Keratinocyte (primary cell): ENCODE data around the gene NEXN. TPM values are rescaled to one million over a fixed set of nuclear protein-coding genes. Genes with fewer than 3 reads are reported as not detected.

Experiments
- DNase-seq: peaks from one replicate; pipeline ENCODE4 v3.0.0-alpha.2; 2011; ENCODE audit warnings: low read depth, missing footprints, low spot score
- FAIRE-seq: peaks from 2 replicates; lab custom pipeline; 2011; peaks lifted over from hg19 to GRCh38; lab: Jason Lieb, UNC
- H2AFZ ChIP-seq: 2 replicates; pipeline ENCODE4 v1.6.0; 2012; ENCODE audit warnings: low read length, control low read depth, inconsistent platforms; ENCODE audit not compliant: control insufficient read depth
- H3K27ac ChIP-seq: 2 replicates; pipeline ENCODE4 v1.5.1; 2011; ENCODE audit warnings: low read length; ENCODE audit not compliant: control insufficient read depth, insufficient read depth
- H3K27me3 ChIP-seq: 3 replicates; pipeline ENCODE4 v1.6.0; 2011; ENCODE audit warnings: low read length; ENCODE audit not compliant: control insufficient read depth, insufficient read depth; ENCODE audit errors: extremely low read depth
- H3K36me3 ChIP-seq, 2 experiments: 2 replicates in 1 of 2; 3 replicates in 1 of 2; pipeline ENCODE4 v1.5.1; 2011; ENCODE audit warnings: low read length in 2 of 2, mild to moderate bottlenecking in 1 of 2; ENCODE audit not compliant: control insufficient read depth in 2 of 2, insufficient read depth in 2 of 2; ENCODE audit errors: extremely low read depth in 1 of 2
- H3K4me1 ChIP-seq: 3 replicates; pipeline ENCODE4 v1.5.1; 2011; ENCODE audit warnings: low read length; ENCODE audit not compliant: control insufficient read depth, insufficient read depth; ENCODE audit errors: extremely low read depth
- H3K4me2 ChIP-seq: 3 replicates; pipeline ENCODE4 v1.6.0; 2011; ENCODE audit warnings: low read depth, low read length; ENCODE audit not compliant: control insufficient read depth, insufficient read depth; ENCODE audit errors: extremely low read depth
- H3K4me3 ChIP-seq, 3 experiments: fragments of 200-600 bp in 1 of 3; sonication (generic) in 1 of 3; 2 replicates in 2 of 3; 3 replicates in 1 of 3; pipeline ENCODE4 v1.5.1; 2011 to 2016; ENCODE audit warnings: low read length in 3 of 3, mild to moderate bottlenecking in 3 of 3, control low read depth in 2 of 3, inconsistent platforms in 1 of 3, low read depth in 1 of 3, mixed read lengths in 1 of 3, mixed run types in 1 of 3, moderate library complexity in 1 of 3; ENCODE audit not compliant: control insufficient read depth in 2 of 3, insufficient read depth in 2 of 3; ENCODE audit errors: extremely low read depth in 1 of 3
- H3K79me2 ChIP-seq: 2 replicates; pipeline ENCODE4 v1.6.0; 2012; ENCODE audit warnings: low read length; ENCODE audit not compliant: control insufficient read depth, insufficient read depth
- H3K9ac ChIP-seq: 3 replicates; pipeline ENCODE4 v1.6.0; 2011; ENCODE audit warnings: low read length; ENCODE audit not compliant: control insufficient read depth, insufficient read depth; ENCODE audit errors: extremely low read depth
- H3K9me1 ChIP-seq: 3 replicates; pipeline ENCODE4 v1.6.0; 2011; ENCODE audit warnings: low read length; ENCODE audit not compliant: control insufficient read depth, insufficient read depth; ENCODE audit errors: extremely low read depth
- H3K9me3 ChIP-seq: 2 replicates; pipeline ENCODE4 v1.5.1; 2012; ENCODE audit warnings: low read depth, low read length; ENCODE audit not compliant: control insufficient read depth
- H4K20me1 ChIP-seq: 3 replicates; pipeline ENCODE4 v1.6.0; 2011; ENCODE audit warnings: low read length; ENCODE audit not compliant: control insufficient read depth, insufficient read depth; ENCODE audit errors: extremely low read depth
- EZH2 ChIP-seq: IDR thresholded peaks from one replicate; pipeline ENCODE4 v1.6.1; 2012; ENCODE audit warnings: inconsistent platforms, mild to moderate bottlenecking, low read length, moderate library complexity
- dilution Hi-C: fragments of 300-500 bp; cut with MboI; formaldehyde crosslinking; loops from one replicate; pipeline ENCODE4 v1.7.0; 2020; ENCODE audit warnings: low sequenced_read_pairs; ENCODE audit not compliant: extremely low pct_ligation_motif_present
- polyA plus RNA-seq, 5 experiments: library from polyadenylated mRNA; depleted of rRNA in 3 of 5; stranded (reverse) in 3 of 5; stranded (forward) in 1 of 5; unstranded in 1 of 5; fragments of >200 nt; gene quantifications; 1 replicate in 1 of 5; 2 replicates in 3 of 5; 3 replicates in 1 of 5; pipeline versions ENCODE4 v1.2.1 to v1.2.3, GENCODE V29; 2011 to 2012; ENCODE audit warnings: missing spikeins in 2 of 5, low read depth in 1 of 5, low replicate concordance in 1 of 5
- TF ChIP-seq, protein P1 (sequence below), 3 experiments: IDR thresholded peaks in 1 of 3; conservative IDR thresholded peaks in 1 of 3; optimal IDR thresholded peaks in 1 of 3; 2 replicates in 2 of 3; 3 replicates in 1 of 3; pipeline versions ENCODE3 to v1.5.1; 2011; ENCODE audit warnings: low read length in 3 of 3, mild to moderate bottlenecking in 3 of 3, moderate library complexity in 2 of 3, control low read depth in 1 of 3, inconsistent platforms in 1 of 3; ENCODE audit not compliant: insufficient read depth in 2 of 3; ENCODE audit errors: extremely low read depth in 1 of 3

Gene NEXN
- polyA plus RNA-seq, 1 donor (not counting 4 experiments of a cell fraction or from before 2014, with no cell fraction given) = 2.3 TPM

DNA sequence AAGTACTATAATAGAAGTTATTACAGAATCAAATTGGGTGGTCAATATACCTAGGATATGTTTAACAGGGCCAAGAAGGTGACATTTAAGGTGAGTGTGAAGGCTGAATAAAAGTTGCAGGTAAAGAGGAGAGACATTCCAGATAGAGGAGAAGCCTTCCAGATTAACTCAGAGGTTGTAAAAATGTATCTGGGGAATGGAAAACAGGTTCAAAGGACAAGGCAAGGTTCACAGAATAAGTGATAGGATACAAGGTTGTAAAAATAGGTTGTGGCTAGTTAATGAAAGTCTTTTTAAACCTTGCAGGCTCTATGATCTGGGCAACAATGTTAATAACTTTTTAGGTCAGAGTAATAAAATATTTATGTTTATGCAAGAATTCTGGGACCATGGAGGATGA lies 50.2 kb downstream of the NEXN start:
- Histone ChIP-seq H3K27me3 (no peaks in the 10 kb centered on the region), H3K27ac (no peak overlapping the region), H3K79me2 (no peaks in the 10 kb centered on the region), H3K36me3 (peaks cover 0 to 1% of the 10 kb centered on the region in 2 experiments), H3K4me1 (no peaks in the 10 kb centered on the region), H3K9me1 (no peaks in the 10 kb centered on the region), H4K20me1 (no peaks in the 10 kb centered on the region), H3K9me3 (no peaks in the 10 kb centered on the region), H3K9ac (no peak overlapping the region), H3K4me2 (no peak overlapping the region), H3K4me3 (no peak overlapping the region), H2AFZ (no peak overlapping the region)
- no peak for FAIRE-seq
- dilution Hi-C loops = no loop called here
- no peak for TF ChIP-seq EZH2
- TF ChIP-seq, protein P1, sequence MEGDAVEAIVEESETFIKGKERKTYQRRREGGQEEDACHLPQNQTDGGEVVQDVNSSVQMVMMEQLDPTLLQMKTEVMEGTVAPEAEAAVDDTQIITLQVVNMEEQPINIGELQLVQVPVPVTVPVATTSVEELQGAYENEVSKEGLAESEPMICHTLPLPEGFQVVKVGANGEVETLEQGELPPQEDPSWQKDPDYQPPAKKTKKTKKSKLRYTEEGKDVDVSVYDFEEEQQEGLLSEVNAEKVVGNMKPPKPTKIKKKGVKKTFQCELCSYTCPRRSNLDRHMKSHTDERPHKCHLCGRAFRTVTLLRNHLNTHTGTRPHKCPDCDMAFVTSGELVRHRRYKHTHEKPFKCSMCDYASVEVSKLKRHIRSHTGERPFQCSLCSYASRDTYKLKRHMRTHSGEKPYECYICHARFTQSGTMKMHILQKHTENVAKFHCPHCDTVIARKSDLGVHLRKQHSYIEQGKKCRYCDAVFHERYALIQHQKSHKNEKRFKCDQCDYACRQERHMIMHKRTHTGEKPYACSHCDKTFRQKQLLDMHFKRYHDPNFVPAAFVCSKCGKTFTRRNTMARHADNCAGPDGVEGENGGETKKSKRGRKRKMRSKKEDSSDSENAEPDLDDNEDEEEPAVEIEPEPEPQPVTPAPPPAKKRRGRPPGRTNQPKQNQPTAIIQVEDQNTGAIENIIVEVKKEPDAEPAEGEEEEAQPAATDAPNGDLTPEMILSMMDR (optimal IDR thresholded peaks at IDR 0.05 in 1 of 3, IDR thresholded peaks at IDR 0.05 in 1 of 3, conservative IDR thresholded peaks at IDR 0.05 in 1 of 3; ENCODE audit: extremely low read depth in 1 of 3, insufficient read depth in 2 of 3, low read length in 3 of 3) = no peak
- DNase-seq = no peak

DNA sequence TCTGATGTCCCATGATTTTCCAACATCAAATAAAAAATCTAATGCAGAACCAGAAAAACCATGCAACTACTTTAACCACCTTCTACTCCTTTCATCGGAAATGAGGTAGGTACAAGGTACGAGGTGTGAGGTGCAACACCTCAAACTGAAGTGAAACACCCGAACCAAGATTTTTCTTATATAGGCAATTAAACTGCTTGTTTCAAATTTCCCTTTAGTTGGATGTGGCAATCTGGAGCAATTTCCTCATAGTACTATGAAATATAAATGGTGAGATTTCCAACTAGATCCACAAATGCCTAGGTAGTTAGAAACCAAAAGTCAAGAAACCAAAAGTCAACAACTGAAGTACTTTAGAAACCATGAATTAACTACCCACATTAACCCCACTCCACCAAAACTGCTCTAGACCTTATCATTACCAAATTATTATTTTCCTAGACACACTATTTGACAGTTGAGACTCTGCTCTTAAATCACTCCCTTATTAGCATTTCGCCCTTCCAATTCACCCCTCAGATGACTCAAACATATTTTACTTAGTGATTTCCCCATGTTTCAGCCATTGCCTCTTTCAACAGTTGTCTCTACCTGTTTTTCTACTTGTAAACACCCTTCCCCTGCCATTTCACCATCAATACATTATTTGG lies 52.6 kb downstream of the NEXN start:
- H3K9me3 ChIP-seq = no peaks in the 10 kb centered on the region
- H3K9me1 ChIP-seq = no peaks in the 10 kb centered on the region
- H3K4me2 ChIP-seq = no peak overlapping the region
- no peaks in the 10 kb centered on the region for H3K4me1 ChIP-seq
- H3K27me3 ChIP-seq = no peaks in the 10 kb centered on the region
- TF ChIP-seq, protein P1 (optimal IDR thresholded peaks at IDR 0.05 in 1 of 3, IDR thresholded peaks at IDR 0.05 in 1 of 3, conservative IDR thresholded peaks at IDR 0.05 in 1 of 3; ENCODE audit: extremely low read depth in 1 of 3, insufficient read depth in 2 of 3, low read length in 3 of 3) = no peak
- no peak for TF ChIP-seq EZH2
- no peak overlapping the region for H3K27ac ChIP-seq
- H3K79me2 ChIP-seq = no peaks in the 10 kb centered on the region
- H3K9ac ChIP-seq = no peak overlapping the region
- DNase-seq (no peak), FAIRE-seq (no peak)
- H4K20me1 ChIP-seq = no peaks in the 10 kb centered on the region
- no peak overlapping the region for H2AFZ ChIP-seq
- dilution Hi-C loops = no loop called here
- no peak overlapping the region for H3K4me3 ChIP-seq
- H3K36me3 ChIP-seq = peaks cover 3 to 10% of the 10 kb centered on the region in 2 experiments
